Spleen (tissue), 7 donors: ENCODE results near the gene TTC23.

Experiments used
- POLR2A ChIP-seq, 3 donors: fragments of 450-650 bp; IDR thresholded peaks; one replicate each; pipeline ENCODE4 v1.5.1; 2017; ENCODE audit warnings: antibody characterized with exemption in 3 of 3, mild to moderate bottlenecking in 1 of 3
- POLR2AphosphoS5 ChIP-seq, 3 donors: sonication (generic); formaldehyde crosslinking; IDR thresholded peaks; one replicate each; pipeline ENCODE4 v1.5.1; 2017; ENCODE audit warnings: antibody characterized with exemption in 3 of 3
- TF ChIP-seq, protein P1 (sequence below), 11 experiments: fragments of 200-600 bp in 7 of 11; fragments of 450-650 bp in 4 of 11; sonication (generic) in 4 of 11; IDR thresholded peaks in 8 of 11; conservative IDR thresholded peaks in 3 of 11; 1 replicate in 7 of 11; 2 replicates in 4 of 11; pipeline versions ENCODE4 v1.4.0 to v1.8.0; 2016 to 2021; ENCODE audit warnings: antibody characterized with exemption in 11 of 11, inconsistent platforms in 4 of 11, mild to moderate bottlenecking in 1 of 11
- donor health status: DM: no; HTN: no; CAD: no; lungs with moderate emphysema.
- donor health status: DM: no; HTN: no; CAD: no.
- donor health status: DM: no; HTN: no; CAD: no.

DNA sequence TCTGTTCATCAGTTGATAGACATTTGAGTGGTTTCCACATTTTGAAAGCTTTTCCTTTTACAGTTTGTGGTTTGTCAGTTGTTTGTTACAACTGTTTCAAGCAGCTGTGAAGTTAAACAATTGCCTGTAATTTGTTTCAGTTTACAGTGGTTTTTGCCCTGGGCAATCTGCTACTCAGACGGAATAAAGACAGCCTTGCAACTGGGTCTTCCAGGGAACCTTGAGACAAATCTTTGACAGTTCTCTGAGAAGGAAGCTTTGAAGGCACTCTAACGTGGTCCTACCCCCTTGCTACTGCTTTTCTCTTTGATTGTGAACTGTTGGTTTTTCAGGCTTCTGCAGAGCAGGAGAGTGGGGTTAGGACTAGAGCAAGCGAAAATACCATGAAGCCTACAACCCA is 29.9 kb upstream of the TTC23 start:
- TF ChIP-seq, protein P1, sequence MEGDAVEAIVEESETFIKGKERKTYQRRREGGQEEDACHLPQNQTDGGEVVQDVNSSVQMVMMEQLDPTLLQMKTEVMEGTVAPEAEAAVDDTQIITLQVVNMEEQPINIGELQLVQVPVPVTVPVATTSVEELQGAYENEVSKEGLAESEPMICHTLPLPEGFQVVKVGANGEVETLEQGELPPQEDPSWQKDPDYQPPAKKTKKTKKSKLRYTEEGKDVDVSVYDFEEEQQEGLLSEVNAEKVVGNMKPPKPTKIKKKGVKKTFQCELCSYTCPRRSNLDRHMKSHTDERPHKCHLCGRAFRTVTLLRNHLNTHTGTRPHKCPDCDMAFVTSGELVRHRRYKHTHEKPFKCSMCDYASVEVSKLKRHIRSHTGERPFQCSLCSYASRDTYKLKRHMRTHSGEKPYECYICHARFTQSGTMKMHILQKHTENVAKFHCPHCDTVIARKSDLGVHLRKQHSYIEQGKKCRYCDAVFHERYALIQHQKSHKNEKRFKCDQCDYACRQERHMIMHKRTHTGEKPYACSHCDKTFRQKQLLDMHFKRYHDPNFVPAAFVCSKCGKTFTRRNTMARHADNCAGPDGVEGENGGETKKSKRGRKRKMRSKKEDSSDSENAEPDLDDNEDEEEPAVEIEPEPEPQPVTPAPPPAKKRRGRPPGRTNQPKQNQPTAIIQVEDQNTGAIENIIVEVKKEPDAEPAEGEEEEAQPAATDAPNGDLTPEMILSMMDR (IDR thresholded peaks at IDR 0.05 in 8 of 11, conservative IDR thresholded peaks at IDR 0.05 in 3 of 11): no peak
- TF ChIP-seq POLR2AphosphoS5 (IDR thresholded peaks at IDR 0.05) (no peak), POLR2A (IDR thresholded peaks at IDR 0.05) (no peak)
